Activated T-helper 1 cell treated with anti-CD3 and anti-CD28 coated beads, Interleukin-2, amount 50 U/mL, for 16 hours (primary cell): ENCODE measurements around the gene ECI2.
"Not testable (repeated sequence)": the region's sequence is repeated elsewhere in the genome, so short reads cannot be mapped to it uniquely, and the experiment has no call there.

ENCODE experiments used
- DNase-seq, 2 donors: peaks; one replicate each; pipeline ENCODE4 v3.0.0-alpha.2; 2020; ENCODE audit warnings: low read depth in 1 of 2, low spot score in 1 of 2

Gene ECI2

DNA sequence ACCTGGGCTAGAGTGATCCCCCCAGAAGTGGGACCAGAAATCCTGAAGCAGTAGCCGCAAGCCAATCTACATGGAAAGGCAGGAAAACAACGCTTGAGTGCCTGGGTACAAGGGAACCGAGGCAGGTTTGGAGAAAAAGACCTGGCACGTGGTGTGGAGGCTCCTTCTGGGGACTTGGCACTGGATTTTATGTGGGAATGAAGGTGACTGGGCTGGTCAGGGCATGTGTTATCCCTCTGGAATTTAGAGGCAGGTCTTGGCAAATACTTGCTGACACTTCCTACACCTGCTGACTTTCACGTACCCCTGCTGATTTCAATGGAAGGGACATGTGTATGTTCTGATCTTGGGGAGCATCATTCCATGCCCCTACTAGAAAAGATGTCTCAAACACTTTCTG lies 31.4 kb downstream of the ECI2 start:
- no peak for DNase-seq

DNA sequence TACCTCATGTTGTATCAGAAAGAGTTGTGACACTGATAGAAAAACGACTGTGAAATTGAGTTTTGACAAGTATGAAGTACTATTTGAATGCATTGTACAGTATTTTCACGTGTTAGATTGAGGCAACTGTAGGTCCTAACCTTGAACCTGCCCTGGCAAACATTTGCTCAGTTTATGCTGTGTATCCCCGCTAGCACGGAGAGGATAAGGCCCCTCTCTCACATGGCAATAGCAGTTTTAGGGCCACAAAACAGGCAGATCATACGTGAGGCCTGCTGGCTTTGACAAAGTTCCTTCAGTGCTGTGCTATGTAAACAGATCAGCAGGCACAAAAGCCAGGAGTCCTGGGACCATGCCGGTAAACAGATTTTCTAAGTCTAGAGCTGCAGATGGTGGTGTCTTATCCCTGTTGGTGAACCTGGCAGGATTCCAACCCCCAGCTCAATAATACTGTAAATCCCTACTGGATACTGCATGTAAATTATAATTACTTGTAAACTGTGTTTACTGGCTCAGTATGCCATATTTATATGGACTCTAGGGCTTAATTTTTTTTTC lies 32.6 kb downstream of the ECI2 start:
- no peak for DNase-seq

- no peak for DNase-seq
Observed at GRCh38 chr6:4101298-4101697, 34.1 kb downstream of the ECI2 start.

GRCh38 chr6:4100655-4101054 lies 34.7 kb downstream of the ECI2 start:
- no peak for DNase-seq

- no peak for DNase-seq
Observed at GRCh38 chr6:4093288-4093687, 42.1 kb downstream of the ECI2 start.

DNA sequence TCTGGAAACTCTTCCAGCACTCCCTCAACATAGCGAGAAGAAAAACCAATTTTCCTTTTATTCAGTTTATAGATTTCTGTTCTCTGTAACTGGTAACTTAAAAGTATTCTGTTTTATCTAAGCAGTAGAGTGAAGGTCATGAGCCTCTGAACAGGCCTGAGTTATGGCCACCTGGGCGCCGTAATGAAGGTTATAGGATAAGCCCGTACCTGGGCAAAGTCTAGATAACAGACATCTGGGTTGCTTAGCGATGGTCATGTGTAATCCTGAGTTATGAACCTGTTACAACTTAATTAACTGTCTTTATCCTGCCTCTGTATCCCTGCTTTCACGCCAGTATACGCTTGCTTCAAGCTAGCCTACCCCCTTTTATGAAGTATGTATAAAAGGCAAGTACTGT lies 43.4 kb downstream of the ECI2 start:
- no peak for DNase-seq

GRCh38 chr6:4090043-4090442 lies 45.3 kb downstream of the ECI2 start:
- DNase-seq, result not testable (repeated sequence)

DNA sequence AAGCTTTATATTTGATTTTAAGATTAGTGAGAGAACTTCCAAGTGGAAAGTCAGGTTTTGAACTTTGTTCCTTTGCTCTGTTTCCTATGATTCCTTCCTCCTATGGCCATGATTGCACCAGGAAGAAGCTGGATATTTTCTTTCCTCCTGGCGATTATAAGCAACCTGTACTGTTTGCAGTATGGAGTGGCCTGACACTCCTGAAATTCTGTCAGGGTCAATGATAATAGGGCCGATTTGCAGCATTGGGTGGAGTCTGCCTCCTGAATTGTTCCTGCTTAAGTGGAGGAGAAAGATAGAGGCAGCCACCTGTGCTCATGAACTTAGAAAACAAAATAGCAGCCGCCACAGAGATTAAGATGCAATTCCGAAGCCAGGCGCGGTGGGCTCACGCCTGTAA lies 46.7 kb downstream of the ECI2 start:
- no peak for DNase-seq

DNA sequence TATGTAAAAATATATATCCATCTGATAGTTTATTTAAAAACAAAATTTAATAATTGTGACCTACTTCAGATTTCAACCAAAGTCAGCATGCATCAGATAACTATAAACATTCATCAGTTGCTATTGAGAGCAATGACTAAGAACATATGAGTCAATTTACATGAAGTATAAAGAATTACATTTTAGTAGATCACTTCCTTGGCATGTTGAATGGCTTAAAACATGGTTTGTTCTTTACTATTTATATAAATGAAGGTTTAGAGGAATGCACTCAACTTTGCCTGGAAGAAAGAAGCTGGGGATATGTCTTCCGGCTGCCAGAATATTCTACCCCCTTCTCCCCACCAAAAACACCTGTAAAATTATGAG lies 50.1 kb downstream of the ECI2 start:
- DNase-seq, result no peak

DNA sequence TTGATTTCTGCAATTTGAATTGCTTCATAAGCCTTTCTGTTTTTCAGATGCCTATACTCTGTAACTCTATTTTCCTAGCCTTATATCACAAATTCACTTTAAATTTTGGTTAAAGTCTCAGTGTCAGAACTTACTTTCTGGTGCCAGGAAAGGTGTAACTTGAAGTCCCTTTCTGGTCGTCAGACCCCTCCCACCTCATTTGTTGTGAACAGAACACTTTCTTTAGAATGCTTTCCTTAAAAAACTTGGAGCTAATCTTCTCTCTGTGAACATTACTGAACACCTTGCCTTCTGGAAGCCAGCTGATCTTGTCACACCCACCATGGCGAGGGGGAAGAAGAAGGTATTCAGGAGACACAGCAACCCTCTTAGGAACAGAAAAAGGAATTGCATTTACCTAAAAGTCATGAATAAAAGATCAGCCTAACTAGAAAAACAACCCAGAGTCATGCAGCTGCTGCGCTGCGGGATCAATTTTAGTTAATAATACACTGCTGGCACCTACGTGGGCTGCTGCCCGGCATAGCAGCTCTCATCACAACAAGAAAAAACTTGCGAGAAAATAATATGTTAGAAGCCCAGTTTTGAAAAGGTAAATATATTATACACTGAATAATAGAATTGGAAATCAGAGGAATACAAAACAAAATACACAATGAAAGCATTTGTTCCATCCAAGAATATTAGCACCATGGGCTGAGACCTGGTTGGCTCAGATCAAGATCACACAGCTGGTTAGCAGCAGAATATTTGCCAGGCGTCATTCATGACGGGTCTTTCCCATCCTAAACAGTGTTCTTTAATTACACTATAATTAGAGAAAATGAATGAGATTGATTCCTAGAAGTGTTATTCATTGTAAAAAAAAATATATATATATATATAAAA lies 50.7 kb downstream of the ECI2 start:
- DNase-seq, result no peak

- DNase-seq, result no peak
Observed at GRCh38 chr6:4078691-4079471, 56.5 kb downstream of the ECI2 start, which contains the start of gene FAM217A. Gene FAM217A, minus strand, starts transcription at chr6:4079137. Its CDS starts 1,723 bp downstream, at chr6:4077414.

GRCh38 chr6:4074478-4075235 lies 60.7 kb downstream of the ECI2 start:
- DNase-seq, result no peak

GRCh38 chr6:4071330-4071729 lies 64.0 kb downstream of the ECI2 start:
- no peak for DNase-seq

- no peak for DNase-seq
Observed at GRCh38 chr6:4069199-4069598, 66.2 kb downstream of the ECI2 start.

- DNase-seq, result no peak
Observed at GRCh38 chr6:4067673-4068072, 67.7 kb downstream of the ECI2 start.

DNA sequence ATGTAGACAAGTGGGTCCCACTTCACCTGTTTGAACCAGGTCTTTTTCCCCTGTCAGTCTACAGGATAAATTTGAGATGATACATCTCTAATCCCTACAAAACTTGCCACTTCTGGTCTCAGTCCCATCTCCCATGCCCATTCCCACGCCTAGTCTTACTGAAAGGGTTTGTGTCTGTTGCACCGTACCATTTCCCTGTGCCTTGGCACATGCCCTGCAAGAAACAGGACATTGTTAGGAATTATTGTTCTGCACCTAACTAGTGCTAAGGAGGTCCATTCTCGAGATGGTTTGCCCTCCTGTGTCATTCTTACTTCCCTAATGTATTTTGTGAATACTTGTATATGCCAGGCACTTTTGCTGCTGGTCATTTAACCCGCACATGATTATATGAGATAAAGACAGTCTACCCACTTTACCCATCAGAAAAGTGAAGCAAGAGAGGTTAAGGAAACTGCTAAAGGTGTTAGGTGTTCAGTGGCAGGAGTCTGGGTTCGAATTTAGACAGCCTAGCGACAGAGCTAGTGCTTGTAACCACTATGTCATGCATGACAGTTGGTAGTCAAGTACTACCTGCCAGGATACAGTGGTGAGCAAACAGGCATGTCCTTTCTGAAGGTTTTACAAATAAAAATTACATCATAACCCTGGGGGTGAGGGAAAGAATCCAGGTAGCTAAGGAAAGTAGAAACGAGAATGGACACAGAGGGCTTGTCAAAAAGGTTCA lies 69.2 kb downstream of the ECI2 start:
- no peak for DNase-seq
